Activated T-cell treated with anti-CD3 and anti-CD28 coated beads, Interleukin-2, amount 50 U/mL, for 24 hours (primary cell): ENCODE data around the gene TTLL11.

Experiments
- DNase-seq: peaks from one replicate; pipeline ENCODE4 v3.0.0-alpha.2; 2020
- H3K27ac Mint-ChIP-seq: 2 replicates; pipeline ENCODE4 v1.8.0; 2020; ENCODE audit warnings: mild to moderate bottlenecking, mixed read lengths
- H3K27me3 Mint-ChIP-seq: 2 replicates; pipeline ENCODE4 v1.8.0; 2020; ENCODE audit warnings: mixed read lengths
- H3K36me3 Mint-ChIP-seq: 2 replicates; pipeline ENCODE4 v1.8.0; 2020; ENCODE audit warnings: low read depth, mixed read lengths
- H3K4me1 Mint-ChIP-seq: 2 replicates; pipeline ENCODE4 v1.8.0; 2020; ENCODE audit warnings: low read depth, mixed read lengths
- H3K4me3 Mint-ChIP-seq: 2 replicates; pipeline ENCODE4 v1.8.0; 2020; ENCODE audit warnings: mild to moderate bottlenecking, moderate library complexity, mixed read lengths
- H3K9me3 Mint-ChIP-seq: 2 replicates; pipeline ENCODE4 v1.8.0; 2020; ENCODE audit warnings: mixed read lengths

Gene TTLL11

DNA sequence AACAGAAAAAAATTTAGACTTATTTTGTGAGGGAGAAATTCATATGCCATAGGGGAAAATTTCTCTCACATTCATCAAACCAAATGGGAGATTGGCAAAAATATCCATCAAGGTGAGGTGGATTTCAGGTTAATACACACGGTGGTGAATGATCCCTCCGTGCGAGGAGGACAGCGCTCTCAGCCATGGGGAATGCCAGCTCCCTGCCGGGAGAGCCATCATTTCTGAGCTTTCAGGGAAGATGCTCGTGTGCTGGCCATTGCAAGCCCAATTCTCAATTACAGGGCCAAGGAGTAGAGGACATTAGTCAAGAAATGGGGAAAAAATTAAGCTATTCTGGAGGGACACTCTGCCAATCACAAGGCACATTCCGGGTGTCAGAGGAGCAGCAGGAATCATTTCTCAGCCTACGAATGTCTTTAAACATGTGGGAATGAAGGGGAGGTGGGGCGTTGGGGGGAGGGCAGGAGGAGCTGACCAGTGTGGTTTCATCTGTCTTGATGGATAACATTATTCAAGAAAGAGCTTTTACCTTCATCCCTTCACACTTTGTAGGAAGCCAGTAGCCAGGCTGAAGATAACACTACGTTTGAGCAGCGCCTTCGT is 276.2 kb downstream of the TTLL11 start:
- H3K4me3 Mint-ChIP-seq, result no peak overlapping the region
- H3K27ac Mint-ChIP-seq, result no peak overlapping the region
- no peaks in the 10 kb centered on the region for H3K36me3 Mint-ChIP-seq
- no peaks in the 10 kb centered on the region for H3K4me1 Mint-ChIP-seq
- H3K27me3 Mint-ChIP-seq, result no peaks in the 10 kb centered on the region
- no peaks in the 10 kb centered on the region for H3K9me3 Mint-ChIP-seq
- no peak for DNase-seq

DNA sequence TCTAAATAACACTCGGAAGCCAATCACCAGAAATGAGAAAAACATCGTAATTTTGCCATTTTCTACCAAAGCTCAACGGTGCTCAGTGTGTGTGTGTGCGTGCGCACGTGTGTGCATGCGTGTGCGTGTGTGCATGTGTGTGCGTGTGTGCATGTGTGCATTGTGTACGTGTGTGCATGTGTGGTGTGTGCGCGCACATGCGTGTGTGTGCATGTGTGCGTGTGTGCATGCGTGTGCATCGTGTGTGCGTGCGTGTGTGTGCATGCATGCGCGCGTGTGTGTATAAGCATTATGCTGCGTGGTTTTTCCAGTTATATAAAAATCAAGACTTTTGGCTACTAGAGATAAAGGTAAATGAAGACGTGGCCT is 276.7 kb downstream of the TTLL11 start:
- Mint-ChIP-seq H3K36me3 (no peaks in the 10 kb centered on the region), H3K27me3 (no peaks in the 10 kb centered on the region), H3K4me3 (no peak overlapping the region), H3K9me3 (no peaks in the 10 kb centered on the region), H3K4me1 (no peaks in the 10 kb centered on the region), H3K27ac (no peak overlapping the region)
- DNase-seq, result no peak

DNA sequence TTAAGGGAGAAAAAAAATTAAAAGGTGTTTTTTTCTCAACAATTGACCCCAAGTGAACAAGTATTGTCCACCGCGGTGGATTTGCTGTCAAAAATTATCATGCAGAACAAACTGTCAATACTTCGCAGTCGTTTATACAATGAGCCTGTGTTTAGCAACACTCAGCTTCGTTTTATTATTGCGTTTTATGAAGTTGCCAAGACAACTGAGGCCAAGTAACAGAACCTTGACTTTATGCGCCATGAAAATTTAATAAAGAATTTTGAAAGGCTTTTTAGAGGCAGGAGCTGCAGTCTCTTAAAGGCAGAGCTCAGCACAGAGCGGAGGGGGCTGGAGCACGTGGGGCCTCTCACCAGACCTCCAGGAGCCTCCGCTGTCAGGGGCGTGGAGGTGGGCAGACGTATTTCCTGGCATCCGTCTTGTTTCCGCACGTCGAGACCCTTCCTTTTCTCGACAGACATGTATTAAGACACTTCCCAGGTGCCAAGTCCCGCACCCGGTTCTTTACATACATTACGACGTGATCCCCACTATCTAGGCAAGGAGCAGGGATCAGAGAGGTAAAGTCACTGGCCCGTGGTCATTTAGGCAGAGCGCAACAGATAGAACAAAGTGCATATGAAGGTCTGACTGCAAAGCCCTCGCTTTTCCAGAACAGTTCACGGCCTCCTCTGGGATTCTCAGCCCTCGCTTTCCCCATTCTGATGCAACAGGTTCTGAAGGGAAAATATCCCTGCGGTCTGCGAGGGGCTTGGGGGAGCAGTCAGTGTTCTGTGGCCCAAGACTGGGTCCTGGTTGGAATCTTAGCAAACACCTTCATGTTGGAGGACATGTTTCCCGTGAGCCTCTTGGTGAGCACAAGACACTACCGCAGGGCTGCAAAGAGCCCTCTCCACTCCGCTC is 277.3 kb downstream of the TTLL11 start:
- no peaks in the 10 kb centered on the region for H3K36me3 Mint-ChIP-seq
- no peak overlapping the region for H3K27ac Mint-ChIP-seq
- H3K4me1 Mint-ChIP-seq, result no peaks in the 10 kb centered on the region
- no peaks in the 10 kb centered on the region for H3K27me3 Mint-ChIP-seq
- DNase-seq, result no peak
- no peaks in the 10 kb centered on the region for H3K9me3 Mint-ChIP-seq
- no peak overlapping the region for H3K4me3 Mint-ChIP-seq

DNA sequence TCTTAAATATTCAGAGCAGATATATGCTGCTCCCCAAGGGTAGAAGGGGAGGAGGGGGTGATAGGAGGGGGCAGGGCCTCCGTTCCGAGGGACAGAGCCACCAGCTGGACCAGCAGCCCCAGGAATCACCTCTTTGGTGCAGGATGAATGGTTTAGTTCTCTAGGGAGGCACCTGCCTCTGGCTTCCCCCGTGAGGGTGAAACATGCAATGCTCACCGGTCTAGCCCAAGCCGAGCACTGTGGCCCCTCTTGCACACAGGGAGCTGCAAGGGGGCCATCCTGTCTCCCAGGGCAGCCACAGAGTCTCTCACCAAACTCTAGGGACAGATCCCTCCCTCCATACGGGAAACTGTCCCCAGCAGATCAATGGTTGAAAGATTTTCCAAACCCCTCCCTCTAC is 278.0 kb downstream of the TTLL11 start:
- Mint-ChIP-seq H3K9me3 (no peaks in the 10 kb centered on the region), H3K4me3 (no peak overlapping the region), H3K27ac (no peak overlapping the region), H3K27me3 (no peaks in the 10 kb centered on the region), H3K36me3 (no peaks in the 10 kb centered on the region), H3K4me1 (no peaks in the 10 kb centered on the region)
- DNase-seq, result no peak

DNA sequence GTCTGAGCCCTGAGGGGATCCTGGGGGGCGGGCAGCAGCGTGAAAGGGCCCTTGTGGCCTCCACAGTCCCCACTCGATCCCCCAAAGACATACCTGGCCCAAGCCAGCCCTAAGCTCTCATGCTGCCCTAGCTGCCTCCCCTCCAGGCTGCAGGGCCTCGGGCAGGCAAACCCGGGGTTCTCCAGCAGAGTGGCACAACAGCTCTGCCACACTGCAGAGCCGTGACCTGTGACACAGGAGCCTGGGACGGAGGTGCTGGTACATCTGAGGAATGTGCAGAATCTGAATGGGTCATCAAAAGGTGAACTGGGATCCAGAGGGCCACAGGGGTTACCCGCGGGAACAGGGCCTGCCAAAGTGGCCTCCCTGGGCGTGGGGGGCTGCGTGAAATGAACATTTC is 278.5 kb downstream of the TTLL11 start:
- Mint-ChIP-seq H3K27ac (no peak overlapping the region), H3K36me3 (no peaks in the 10 kb centered on the region), H3K27me3 (no peaks in the 10 kb centered on the region), H3K4me1 (no peaks in the 10 kb centered on the region), H3K9me3 (no peaks in the 10 kb centered on the region), H3K4me3 (no peak overlapping the region)
- no peak for DNase-seq

DNA sequence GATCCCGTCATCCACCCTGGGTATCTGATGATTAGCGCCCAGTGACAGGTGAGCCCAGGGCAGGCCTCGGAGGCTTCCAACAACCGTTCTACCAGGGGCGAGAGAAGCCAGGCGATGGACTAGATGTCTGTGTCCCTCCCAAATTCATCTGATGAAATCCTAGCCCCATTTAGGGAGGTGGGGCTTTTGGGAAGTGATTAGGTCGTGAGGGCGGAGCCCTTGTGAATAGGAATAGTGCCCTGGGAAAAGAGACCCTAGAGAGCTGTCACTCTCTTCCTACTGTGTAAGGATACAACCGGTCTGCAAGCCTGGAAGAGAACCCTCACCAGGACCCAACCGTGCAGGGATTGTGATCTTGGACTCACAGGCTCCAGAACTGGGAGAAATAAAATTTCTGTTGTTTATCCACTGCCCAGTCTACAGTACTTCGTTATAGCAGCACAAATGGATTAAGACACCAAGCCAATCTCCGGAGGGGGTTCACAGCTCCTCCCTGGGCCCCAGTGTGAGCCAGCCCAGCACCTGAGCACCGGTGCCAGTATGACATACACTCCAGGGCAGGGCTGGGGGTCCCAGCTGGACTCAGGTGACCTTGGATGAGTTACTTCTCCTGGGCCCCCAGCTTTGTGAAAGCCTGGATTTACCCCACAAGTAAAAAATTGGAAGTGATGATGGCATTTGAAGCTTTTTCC is 279.4 kb downstream of the TTLL11 start:
- Mint-ChIP-seq H3K27me3 (no peaks in the 10 kb centered on the region), H3K4me3 (no peak overlapping the region), H3K4me1 (no peaks in the 10 kb centered on the region), H3K27ac (no peak overlapping the region), H3K36me3 (no peaks in the 10 kb centered on the region), H3K9me3 (no peaks in the 10 kb centered on the region)
- DNase-seq, result no peak

DNA sequence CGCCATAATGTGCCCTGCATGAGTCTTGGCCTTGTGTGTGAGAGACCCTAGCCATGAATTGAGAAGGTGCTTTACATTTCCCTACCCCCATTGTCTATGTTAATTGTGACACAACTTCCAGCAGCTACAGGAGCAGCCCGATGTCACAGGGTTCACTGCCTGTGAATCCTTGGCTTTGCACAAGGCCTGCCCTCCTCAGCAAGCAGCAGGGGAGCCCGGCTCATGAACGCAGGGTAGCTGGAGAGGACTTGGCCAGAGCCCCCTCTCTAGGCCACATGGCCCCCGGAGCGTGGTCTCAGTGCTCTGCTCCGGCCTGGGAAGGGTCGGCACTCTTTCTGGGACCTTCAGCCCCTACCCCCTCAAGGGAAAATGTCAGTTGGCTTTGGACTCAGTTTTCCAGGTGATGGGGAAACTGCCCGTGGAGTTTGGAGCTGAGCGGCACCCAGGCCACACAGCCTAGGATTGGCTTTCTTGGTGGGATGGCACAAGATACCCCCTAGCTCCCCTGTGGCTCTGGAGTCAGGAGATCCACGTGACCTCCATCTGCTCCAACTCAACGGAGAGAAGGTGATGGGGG is 280.9 kb downstream of the TTLL11 start:
- Mint-ChIP-seq H3K36me3 (no peaks in the 10 kb centered on the region), H3K27me3 (no peaks in the 10 kb centered on the region), H3K4me1 (no peaks in the 10 kb centered on the region), H3K9me3 (no peaks in the 10 kb centered on the region), H3K27ac (no peak overlapping the region), H3K4me3 (no peak overlapping the region)
- no peak for DNase-seq

DNA sequence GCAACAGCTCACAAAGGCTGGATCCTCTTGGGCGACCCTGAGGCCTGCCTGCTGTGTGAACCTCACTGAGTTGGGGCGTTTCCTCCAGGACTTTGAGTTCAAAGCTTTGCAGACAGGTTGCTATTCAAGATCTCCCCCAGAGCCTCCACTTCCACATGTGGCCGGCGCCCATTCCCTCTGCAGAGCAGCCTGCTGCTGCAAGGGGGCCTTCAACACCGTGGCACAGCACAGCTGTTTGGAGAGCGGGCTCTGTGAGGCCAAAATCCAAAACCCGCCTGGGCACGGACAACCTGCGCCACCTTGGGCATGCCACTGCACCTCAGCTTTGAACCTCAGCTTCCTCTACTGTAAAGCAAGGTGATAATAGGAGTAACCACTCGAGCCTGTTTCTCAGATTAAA is 281.4 kb downstream of the TTLL11 start:
- no peak for DNase-seq
- Mint-ChIP-seq H3K27me3 (no peaks in the 10 kb centered on the region), H3K9me3 (no peaks in the 10 kb centered on the region), H3K36me3 (no peaks in the 10 kb centered on the region), H3K27ac (no peak overlapping the region), H3K4me3 (no peak overlapping the region), H3K4me1 (no peaks in the 10 kb centered on the region)

DNA sequence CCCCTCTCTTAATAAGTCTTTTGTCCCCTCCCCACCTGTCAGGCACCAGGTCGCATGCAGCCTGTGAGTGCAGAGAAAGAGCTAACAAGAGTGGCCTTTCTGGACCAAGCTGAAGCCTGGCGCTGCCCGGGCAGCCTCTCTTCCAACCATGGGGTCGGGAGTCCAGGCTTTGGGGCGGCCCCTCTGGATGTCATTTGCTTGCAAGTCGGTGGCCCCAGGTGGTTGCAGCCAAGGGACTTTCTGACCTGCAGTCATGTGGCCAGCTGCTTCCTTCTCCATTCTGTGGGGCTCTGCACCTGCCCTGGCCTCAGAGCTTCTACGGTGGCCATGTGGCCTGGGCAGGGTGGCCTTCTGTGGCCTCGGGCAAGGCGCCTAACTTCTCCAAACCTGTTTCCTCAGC is 282.0 kb downstream of the TTLL11 start:
- H3K36me3 Mint-ChIP-seq, result no peaks in the 10 kb centered on the region
- DNase-seq, result no peak
- H3K27ac Mint-ChIP-seq, result no peak overlapping the region
- no peaks in the 10 kb centered on the region for H3K4me1 Mint-ChIP-seq
- H3K9me3 Mint-ChIP-seq, result no peaks in the 10 kb centered on the region
- no peak overlapping the region for H3K4me3 Mint-ChIP-seq
- no peaks in the 10 kb centered on the region for H3K27me3 Mint-ChIP-seq

DNA sequence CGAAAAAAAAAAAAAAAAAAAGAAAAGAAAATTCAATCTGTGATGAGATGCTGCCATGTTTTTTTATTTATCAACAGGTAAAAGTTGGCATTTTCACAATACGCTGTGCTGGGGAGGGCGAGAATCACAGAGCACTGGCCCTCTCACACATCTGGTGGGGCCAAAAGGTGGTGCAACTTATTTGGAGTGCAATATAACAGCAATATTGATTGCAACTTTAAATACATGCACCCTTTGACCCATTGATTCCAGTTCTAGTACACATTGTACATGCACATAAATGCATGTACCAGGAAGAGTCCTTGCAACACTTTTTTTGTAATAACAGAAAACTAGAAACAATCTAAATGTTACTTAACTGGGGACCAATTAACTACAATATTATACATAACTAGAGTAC is 282.6 kb downstream of the TTLL11 start:
- Mint-ChIP-seq H3K4me1 (no peaks in the 10 kb centered on the region), H3K27ac (no peak overlapping the region), H3K4me3 (no peak overlapping the region), H3K9me3 (no peaks in the 10 kb centered on the region), H3K27me3 (no peaks in the 10 kb centered on the region), H3K36me3 (no peaks in the 10 kb centered on the region)
- no peak for DNase-seq

DNA sequence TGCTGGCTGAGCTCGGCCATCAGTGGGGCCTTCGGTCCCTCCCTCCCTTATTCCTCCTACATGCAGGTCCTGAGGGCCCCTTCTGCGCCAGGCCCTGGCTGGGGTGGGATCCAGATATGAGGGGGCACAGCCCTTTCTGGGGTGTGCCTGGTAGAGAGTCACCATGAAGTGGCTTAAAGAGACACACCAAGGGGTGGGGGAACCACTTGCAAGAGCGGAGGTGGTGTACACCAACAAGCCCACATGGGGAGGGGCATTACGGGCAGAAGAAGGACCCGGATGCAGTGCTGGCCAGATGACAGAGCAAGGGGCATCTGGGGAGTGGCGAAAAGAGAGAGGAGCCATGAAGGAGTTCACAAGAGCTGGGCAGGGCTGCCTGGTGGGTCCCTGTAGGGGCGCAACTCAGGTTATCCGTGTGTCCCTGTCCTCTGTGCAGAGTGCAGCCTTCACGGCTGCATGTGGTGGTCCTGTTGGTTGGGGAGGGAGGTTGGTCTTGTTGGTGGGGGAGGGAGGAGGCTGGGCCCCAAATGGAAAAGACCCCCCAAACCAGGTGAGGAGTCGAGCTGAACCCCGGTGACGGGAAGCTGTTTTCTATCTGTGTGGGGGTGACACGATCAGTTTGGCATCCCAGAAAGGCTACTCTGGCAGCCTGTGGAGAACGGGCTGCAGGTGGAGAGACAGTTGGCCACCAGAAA is 283.6 kb downstream of the TTLL11 start:
- Mint-ChIP-seq H3K4me3 (no peak overlapping the region), H3K4me1 (no peaks in the 10 kb centered on the region), H3K36me3 (no peaks in the 10 kb centered on the region), H3K27me3 (no peaks in the 10 kb centered on the region), H3K27ac (no peak overlapping the region), H3K9me3 (peaks cover 3% of the 10 kb centered on the region)
- no peak for DNase-seq

DNA sequence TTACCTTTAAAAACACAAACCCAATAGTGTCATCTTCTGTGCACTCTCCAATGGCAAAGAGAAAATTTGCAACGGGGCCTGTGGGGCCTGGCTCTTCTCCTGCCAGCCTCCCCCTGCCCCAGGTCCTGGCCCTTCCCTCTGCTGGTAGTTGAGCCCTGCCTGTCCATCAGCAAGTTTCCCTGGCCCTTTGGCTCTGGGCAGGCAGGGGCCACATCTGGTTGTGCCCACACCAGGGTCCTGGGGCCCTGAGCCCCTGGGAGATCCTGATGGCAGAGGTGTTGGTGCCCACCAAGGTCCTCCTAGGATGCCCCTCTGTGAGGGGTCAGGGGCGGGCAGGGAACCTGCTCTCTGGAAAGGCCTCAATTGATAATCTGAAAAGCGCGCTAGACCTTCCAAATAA is 284.3 kb downstream of the TTLL11 start:
- Mint-ChIP-seq H3K9me3 (peaks cover 3% of the 10 kb centered on the region), H3K27ac (no peak overlapping the region), H3K27me3 (no peaks in the 10 kb centered on the region), H3K4me3 (no peak overlapping the region), H3K36me3 (no peaks in the 10 kb centered on the region), H3K4me1 (no peaks in the 10 kb centered on the region)
- DNase-seq, result no peak

DNA sequence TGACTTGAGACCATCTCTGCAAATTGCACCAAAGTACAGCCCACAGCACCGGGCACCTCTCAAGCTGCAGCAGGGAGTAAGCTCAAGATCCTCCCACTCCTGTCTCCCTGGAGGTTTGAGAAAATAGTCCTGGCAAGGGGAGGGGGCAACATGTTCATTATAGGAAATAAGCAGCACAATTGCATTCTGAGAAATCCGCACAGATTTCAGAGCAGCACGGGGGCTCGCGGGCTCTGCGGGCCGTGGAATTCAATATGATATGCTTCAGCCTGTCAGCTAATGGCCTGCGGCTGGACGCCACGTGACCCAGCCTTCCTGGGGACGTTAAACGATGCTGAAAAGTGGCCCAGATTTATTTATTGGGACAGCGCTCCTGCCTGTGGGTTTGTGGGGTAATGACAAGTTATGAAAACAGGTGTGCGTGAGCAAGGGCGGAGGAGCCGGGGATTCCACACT is 285.3 kb downstream of the TTLL11 start:
- H3K27me3 Mint-ChIP-seq, result no peaks in the 10 kb centered on the region
- H3K27ac Mint-ChIP-seq, result no peak overlapping the region
- H3K4me3 Mint-ChIP-seq, result no peak overlapping the region
- peaks cover 3% of the 10 kb centered on the region for H3K9me3 Mint-ChIP-seq
- DNase-seq, result no peak
- H3K4me1 Mint-ChIP-seq, result no peaks in the 10 kb centered on the region
- no peaks in the 10 kb centered on the region for H3K36me3 Mint-ChIP-seq

DNA sequence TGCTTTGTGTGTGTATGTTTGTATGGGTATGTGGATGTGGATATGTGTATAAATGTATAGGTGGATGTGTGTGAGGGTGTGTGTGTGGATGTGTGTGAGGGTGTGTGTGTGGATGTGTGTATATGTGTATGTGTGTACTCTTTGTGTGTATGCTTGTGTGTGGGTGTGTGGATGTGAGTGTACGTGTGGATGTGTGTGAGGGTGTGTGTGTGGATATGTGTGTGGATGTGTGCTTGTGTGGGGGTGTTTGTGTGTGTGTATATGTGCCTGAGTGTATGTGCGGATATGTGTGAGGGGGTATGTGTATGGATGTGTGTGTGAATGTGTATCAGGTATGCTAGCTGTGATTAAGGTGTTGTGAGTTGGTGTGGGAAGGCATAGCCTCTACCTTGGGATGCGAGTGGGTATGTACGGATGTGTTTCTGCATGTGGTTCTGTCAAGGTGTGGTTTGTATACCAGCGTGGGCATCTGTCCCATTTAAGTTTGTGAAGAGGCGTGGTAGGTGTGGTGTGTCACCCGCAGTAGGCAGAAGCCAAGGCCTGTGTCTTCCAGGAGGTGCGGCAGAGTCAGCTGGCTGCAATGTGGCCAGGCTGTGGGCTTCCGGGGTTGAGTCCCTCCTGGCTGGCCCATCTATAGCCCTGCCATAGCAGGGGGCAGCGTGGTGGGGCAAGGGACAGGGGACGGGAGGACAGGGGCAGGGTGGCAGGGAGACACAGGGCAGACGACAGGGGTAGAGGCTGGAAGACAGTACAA is 285.9 kb downstream of the TTLL11 start:
- H3K4me1 Mint-ChIP-seq, result no peaks in the 10 kb centered on the region
- no peaks in the 10 kb centered on the region for H3K36me3 Mint-ChIP-seq
- peaks cover 3% of the 10 kb centered on the region for H3K9me3 Mint-ChIP-seq
- no peak for DNase-seq
- H3K27me3 Mint-ChIP-seq, result no peaks in the 10 kb centered on the region
- H3K4me3 Mint-ChIP-seq, result no peak overlapping the region
- H3K27ac Mint-ChIP-seq, result no peak overlapping the region
